Gastroesophageal sphincter (tissue), 2 donors: ENCODE results near the gene PTPRN2.

Source experiments
- POLR2A ChIP-seq, 2 donors: fragments of 450-650 bp; IDR thresholded peaks; one replicate each; pipeline ENCODE4 v1.6.1; 2017; ENCODE audit warnings: antibody characterized with exemption in 2 of 2, mild to moderate bottlenecking in 2 of 2, moderate library complexity in 1 of 2
- POLR2AphosphoS5 ChIP-seq: sonication (generic); formaldehyde crosslinking; IDR thresholded peaks from one replicate; pipeline ENCODE4 v1.6.1; 2017; ENCODE audit warnings: antibody characterized with exemption

GRCh38 chr7:158378978-158379377 is 208.6 kb downstream of the PTPRN2 start:
- TF ChIP-seq POLR2A (IDR thresholded peaks at IDR 0.05), result no peak
- no peak for TF ChIP-seq POLR2AphosphoS5
